GM19043 (cell line): ENCODE data around the gene MESP2.

Experiments
- ATAC-seq: cut with Tn5 transposase; IDR thresholded peaks from one replicate; pipeline ENCODE4 v1.9.1; 2021; ENCODE audit warnings: low read depth; ENCODE audit not compliant: unreplicated experiment

The MESP2 gene, protein sequence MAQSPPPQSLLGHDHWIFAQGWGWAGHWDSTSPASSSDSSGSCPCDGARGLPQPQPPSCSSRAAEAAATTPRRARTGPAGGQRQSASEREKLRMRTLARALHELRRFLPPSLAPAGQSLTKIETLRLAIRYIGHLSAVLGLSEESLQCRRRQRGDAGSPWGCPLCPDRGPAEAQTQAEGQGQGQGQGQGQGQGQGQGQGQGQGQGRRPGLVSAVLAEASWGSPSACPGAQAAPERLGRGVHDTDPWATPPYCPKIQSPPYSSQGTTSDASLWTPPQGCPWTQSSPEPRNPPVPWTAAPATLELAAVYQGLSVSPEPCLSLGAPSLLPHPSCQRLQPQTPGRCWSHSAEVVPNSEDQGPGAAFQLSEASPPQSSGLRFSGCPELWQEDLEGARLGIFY

DNA sequence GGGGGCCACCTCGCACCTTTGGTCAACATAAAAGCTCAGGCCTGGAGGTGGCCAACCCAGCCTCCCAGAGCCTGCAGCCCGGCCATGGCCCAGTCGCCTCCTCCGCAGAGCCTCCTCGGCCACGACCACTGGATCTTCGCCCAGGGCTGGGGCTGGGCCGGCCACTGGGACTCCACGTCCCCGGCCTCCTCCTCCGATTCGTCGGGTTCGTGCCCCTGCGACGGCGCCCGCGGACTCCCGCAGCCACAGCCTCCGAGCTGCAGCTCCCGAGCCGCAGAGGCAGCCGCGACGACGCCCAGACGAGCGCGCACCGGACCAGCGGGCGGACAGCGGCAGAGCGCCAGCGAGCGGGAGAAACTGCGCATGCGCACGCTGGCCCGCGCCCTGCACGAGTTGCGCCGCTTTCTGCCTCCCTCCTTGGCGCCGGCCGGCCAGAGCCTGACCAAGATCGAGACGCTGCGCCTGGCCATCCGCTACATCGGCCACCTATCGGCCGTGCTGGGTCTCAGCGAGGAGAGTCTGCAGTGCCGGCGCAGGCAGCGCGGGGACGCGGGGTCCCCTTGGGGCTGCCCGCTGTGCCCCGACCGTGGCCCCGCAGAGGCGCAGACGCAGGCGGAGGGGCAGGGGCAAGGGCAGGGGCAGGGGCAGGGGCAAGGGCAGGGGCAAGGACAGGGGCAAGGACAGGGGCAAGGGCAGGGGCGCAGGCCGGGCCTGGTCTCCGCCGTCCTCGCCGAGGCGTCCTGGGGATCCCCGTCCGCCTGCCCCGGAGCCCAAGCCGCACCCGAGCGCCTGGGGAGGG lies at the start of gene MESP2:
MESP2 (plus strand) TSS at position 59 of the 799 bp plus-strand sequence; CDS start at position 85, 26 bp downstream.
- no peak for ATAC-seq

DNA sequence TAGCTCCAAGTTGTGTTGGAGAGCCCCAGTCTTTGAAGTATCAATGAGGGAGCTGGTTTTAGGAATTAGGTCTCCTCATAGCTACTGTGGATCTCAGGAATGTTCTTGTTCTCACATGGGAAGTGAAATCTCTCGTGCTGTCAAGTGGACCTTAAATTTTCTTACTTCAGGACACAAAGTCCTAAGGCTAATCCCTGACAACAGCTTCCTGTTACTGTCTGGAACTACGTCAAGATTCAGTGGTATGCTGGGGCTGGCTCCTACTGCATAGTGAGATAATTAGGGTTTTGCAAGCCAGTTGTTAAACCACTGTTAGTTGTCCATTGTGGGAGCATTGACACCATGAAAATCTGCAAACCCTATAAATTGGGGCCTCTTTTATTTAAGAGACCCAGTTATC lies 47.9 kb upstream of the MESP2 start:
- ATAC-seq = no peak

DNA sequence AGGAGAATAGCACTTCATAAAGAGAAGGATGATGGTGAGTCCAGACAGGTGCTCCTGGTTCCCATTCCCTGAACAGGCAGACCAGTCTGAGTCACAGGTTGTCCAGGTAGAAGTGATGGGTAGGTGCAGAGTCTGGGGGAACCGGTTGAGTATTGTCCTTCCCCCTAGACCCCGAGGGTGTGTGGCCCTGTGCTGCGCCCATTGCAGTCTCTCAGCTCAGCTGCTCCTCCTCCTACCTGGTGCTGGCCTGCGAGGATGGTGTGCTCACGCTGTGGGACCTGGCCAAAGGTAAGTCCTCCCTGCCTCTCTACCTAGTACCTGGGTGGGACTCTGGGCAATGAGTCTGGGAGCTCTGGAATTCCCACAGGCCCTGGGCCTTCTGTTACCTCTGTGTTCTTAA lies 44.9 kb upstream of the MESP2 start:
- ATAC-seq = no peak

DNA sequence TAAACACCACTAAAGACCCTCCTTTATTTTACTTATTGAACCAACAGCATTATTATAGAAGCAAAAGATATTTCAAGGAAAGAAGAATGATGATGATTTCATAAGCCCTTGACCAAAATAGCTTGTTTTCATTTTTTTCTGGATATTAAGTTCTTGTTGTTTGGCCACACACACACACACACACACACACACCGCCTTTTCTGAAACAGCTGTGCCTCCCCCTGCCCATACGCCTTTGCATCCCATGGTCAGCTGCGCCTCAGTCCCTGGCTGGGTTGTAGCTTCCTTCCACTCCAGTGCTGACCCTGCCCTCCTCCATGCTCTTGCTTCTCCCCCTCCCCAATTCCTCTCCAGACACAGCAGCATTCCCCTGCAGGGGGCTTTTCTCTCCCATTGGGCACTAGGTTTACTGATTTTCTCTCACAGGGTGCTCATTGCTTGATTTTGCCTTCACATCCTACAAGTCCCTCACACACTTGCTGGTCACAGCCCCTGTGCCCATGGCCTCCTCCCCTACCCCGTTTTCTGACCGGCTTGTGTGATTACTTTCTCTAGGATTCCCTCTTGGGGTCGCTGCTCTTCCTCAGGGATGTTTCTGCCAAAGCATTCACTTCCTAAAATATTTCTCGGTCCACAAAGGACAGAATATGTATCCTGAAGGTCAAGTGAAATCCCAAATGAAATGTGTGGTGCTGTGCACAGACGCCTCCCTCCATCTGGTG lies 43.5 kb upstream of the MESP2 start:
- no peak for ATAC-seq

DNA sequence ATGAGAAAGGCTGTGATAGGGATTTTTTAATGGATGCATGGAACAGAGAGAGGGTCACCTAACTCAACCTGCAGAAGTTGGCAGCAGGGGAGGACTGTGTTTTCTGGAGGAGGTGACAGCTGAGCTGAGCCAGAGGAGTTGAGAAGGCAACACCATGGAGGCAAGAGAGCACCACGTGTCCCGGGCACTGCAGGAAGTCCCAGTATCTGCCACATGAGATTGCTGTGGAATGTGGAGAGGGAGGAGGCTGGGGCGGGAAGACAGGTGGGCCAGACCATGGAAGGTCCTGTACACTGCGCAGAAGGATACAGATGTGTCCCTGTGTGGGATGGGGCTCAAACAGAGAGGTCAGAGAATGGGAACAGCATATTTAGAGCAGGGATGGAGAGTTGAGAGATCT lies 40.4 kb upstream of the MESP2 start:
- ATAC-seq = no peak

DNA sequence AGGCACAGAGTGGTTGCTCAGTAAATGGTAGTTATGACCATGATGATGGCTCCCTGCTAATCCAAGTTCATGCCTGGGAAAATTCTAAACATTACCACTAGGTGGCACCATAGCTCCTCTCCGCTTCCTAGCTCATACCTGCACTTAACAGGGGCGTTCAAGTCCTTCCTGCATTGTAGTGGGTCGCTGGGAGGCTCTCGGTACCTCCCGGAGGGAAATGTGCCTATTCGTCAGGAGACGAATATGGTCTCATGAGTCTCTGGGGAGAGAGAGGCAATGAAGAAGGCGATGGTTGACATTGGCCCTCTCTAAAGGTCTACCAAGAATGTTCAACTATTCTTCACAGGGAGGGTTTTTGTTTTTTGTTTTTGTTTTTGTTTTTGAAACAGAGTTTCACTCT lies 36.0 kb upstream of the MESP2 start:
- ATAC-seq = peak; percentile 70

DNA sequence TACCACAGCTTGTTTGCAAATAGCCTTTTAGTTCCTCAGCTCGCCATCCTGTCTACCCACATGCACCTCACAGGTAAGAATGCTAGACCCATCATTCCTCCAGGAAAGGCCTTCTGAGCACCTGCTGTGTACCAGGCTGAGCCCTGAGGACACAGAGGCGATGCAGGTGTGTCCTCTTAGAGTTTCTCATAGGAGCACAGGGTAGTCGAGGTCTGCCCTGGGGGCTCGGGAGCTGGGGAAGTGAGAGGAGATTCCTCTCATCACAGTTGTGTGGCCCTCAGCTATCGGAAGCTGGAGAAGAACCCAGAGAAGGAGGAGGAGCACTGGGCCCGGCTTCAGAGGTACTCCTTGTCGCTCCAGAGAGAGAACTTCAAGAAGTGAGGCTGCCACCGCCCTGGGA lies 33.1 kb upstream of the MESP2 start:
- ATAC-seq = no peak

DNA sequence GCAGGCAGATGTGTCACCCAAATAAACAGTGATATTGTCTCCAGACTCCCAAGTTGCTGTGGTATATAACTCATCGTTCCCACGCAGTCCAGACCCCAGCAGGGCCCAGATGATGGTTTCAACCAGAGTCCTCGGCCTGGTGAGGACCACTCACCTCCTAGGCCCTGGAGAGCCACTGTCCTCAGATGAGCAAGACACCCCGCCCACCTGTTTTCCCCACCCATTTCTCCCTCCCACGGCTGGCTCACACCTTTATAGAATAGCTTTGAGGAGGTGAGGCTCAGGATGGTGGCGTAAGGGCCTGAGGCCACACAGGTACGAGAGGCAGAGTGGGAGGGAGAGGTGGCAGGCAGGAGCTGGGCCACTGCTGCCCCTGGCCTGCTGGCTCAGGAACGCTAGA lies 32.5 kb upstream of the MESP2 start:
- no peak for ATAC-seq

DNA sequence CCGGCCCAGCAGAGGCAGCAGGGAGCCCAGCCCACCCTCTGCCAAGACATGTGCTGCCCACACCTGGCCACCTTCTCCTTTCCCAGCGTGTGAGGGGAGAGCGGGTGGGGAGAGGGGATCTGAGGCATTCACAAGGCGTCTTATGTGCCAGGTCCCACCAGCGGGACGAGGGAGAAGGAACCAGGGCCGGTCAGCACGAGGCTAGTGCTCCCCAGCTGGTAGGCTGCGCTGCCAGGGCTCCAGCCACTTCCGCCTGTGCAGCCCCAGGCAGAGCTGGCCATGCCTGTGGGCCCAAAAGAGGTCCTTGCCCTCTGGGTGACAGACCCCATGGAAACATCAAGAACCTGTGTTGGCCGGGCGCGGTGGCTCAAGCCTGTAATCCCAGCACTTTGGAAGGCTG lies 31.0 kb upstream of the MESP2 start:
- no peak for ATAC-seq

DNA sequence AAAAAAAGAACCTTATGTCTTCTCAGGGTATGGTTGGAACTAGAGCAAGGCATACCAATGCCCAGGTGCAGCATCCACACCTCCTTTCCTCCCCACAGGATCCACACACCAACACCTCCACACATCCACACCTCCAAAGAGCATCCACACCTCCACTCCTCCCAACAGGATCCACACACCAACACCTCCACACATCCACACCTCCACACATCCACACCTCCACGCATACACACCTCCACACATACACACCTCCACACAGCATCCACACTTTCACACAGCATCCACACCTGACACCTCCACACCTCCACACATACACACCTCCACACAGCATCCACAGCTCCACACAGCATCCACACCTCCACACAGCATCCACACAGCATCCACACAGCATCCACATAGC lies 30.4 kb upstream of the MESP2 start:
- no peak for ATAC-seq

DNA sequence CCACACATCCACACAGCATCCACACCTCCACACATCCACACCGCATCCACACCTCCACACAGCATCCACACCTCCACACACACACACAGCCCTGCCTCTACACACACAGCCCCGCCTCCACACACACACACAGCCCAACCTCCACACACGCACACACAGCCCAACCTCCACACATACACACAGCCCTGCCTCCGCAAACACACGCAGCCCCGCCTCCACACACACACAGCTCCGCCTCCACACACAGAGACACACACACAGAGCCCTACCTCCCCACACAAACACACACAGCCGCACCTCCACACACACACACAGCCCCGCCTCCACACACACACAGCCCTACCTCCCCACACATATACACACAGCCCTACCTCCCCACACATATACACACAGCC lies 29.7 kb upstream of the MESP2 start:
- no peak for ATAC-seq

DNA sequence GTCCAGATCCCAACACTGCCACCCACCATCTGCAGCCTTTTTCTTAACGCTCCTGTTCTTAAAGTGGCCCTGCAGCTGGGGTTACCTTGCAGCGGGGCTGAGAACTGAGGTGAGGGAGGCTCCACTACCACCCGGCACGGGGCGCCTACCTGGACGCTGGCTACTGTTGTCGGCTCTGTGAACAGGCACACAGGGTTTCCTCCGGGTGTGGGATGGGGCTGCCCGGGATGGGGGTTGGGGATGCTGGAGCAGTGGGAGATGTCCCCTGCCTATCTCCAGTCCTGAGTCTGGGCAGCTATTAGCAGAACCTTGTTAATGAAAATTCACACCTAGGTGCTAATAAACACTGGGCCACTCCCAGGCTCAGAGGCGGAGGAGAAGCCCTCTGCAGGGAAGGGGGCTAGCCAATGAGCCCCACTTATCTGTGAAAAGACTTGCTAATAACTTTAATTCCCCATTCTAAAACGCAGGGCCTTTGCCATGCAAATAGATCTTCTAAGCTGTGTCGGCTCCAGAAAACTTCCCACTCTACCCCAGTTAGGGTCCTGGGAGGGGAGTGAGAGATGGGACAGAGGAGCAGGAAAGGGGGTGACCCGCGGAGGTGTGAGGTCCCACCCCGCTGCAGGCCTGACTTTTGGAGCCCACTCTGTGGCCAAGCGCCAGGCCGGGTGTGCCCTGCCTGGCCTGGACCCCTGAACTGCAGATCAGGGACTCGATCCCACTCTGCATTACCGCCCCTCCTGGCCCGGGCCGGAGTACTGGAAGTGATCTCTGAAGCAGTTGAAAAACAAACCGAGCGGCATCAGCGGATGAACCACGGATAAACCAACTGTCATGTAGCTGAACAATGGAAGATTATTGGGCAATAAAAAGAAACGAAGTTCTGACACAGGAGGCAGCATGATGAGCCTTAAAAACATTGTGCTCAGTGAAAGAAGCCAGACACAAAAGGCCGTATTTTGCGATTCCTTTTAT lies 28.1 kb upstream of the MESP2 start:
- no peak for ATAC-seq

DNA sequence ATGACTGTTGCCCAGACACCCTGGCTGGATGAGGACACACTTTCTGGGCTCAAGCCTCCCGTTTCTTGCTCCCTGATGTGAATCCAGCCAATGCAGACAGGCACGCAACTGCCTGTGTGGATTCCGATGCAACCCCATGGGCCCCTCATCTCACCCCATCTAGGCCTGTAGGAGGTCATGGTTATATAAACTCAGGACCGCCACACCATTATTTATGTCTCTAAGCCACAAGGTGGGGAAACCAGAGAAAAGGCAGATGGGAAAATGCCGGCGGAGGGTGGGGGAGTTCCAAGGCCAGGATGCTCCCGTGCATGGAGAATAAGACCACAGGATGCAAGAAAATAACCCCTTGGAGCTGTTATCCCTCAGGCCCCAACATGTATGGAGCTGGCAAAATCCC lies 27.1 kb upstream of the MESP2 start:
- ATAC-seq = no peak

DNA sequence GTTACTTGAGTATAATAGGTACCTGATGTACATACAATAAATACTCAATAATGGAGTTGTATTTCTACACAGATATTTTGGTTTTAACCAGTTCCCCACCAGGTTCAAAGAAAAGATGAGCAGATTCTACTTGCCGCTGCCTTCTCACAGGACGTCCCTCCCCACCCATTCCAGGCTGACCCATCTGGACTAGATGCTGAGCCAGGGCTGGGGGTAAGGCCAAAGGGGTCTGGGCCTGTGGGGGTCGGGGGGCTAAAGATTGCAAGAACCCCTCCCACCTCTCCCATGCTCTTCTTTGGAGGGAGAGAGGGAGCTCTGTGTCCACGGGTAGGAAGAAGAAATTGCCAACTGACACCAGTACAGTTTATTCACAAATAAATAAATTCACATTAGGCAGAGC lies 26.6 kb upstream of the MESP2 start:
- ATAC-seq = no peak

DNA sequence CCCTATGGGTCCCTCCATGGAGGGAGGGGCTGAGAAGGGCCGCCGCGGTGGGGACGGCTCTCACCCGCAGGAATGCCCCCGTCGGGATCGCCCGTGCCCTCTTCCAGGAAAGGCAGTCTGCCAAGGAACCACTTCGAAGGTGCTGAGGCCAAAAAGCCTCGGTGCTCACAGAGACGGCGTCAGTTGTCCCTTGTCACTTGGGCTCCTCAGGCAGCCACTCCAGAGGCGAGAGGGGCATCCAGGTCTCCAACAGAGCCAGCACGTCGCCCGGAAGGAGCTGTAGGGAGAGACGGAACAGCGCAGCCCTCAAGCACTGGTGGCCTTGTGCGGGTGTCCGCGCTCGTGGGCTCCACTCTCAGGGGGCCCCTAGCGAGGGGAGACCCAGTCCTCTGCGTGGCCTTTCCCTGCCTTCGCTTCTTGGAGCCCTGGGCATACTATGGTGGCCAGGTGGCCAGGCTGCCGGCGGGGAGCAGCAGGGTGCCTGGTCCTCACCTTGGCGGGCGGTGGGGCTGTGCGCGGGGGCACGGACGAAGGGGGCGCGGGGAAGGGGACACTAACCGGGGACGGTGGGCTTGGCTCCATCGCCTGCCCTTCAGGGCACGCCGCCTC lies 26.1 kb upstream of the MESP2 start:
- ATAC-seq = no peak

DNA sequence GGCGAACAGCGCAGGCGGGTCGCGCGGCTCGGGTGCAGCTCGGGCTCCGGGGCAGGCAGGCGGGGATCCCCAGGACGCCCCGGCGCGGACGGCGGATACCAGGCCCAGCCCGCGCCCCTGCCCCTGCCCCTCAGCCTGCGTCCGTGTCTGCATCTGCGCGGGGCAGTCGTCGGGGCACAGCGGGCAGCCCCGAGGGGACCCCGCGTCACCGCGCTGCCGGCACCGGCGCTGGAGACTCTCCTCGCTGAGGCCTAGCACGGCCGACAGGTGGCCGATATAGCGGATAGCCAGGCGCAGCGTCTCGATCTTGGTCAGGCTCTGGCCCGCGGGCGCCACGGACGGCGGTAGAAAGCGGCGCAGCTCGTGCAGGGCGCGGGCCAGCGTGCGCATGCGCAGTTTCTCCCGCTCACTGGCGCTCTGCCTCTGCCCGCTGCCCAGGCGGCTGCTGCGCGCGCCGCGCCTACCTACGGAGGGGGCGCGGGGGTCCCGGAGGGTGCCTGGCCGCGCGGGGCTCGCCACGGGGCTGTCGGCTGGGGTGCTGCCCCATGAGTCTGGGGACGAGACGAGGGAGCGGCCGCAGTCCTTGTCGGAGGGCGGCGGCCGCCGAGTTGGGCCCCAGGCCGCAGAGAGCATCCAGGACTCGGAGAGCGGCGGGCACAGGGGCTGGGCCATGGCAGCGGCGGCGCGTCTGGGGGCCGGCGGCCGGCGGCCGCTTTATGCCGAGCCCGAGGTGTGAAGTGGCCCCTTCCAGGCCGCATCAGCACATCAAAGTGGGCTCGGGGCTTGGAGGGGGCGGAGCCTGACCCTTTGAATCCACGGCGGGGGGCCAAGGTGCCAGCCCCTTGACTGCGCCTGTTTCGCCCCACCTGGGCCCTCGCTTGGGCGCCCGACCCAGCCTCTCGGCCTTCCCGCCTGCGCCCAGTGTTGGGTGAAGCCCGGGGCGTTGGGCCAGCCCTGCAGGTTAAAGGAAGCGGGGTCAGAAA lies 25.3 kb upstream of the MESP2 start, which contains the start of gene MESP1:
MESP1 (minus strand) TSS at position 690 of the 983 bp plus-strand sequence; CDS start at position 672, 18 bp downstream.
- ATAC-seq = peak; percentile 94

DNA sequence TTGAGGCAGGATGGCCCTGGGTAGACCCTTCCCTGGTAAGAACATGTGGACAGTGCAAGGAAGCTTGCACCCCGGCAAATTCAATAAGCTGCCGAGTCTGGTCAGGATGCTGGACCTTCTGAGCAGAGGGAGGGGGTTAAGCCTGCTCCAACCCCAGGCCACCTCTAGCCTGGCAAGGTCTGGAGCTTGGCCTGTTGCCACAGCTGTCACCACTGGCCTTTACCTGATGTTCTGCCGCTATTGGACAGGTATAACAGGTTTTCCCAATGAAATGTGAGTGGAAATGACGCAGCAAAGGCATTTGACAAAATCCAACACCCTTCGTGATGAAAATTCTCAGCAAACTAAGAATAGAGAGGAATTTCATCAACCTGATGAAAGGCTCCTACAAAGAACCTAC lies 24.4 kb upstream of the MESP2 start:
- ATAC-seq = no peak

DNA sequence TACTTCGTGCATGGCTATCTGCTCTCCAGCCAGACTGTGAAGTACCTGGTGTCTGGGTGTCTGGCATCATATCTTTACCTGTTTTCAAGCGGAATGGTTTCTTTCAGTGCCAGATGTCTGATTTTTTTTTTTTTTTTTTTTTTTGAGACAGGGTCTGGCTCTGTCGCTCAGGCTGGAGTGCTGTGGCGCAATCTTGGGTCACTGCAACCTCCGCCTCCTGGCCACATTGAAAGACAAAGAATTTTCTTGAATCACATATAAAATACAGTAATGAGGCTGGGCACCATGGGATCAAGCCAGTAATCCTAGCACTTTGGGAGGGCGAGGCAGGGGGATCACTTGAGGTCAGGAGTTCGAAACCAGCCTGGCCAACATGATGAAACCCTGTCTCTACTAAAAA lies 22.3 kb upstream of the MESP2 start:
- ATAC-seq = no peak
